GM18951 (cell line): ENCODE results near the gene ARHGEF37.

Source experiments
- POLR2A ChIP-seq: IDR thresholded peaks from 4 replicates; pipeline ENCODE4 v1.6.1; 2011; ENCODE audit warnings: mild to moderate bottlenecking; ENCODE audit not compliant: insufficient read length, insufficient read depth; ENCODE audit errors: extremely low read depth
- in situ Hi-C: fragments of 300-500 bp; cut with MboI; formaldehyde crosslinking; loops from one replicate; pipeline ENCODE4 v1.12.0; 2022; ENCODE audit warnings: low sequenced_read_pairs, mixed read lengths, inconsistent platforms; ENCODE audit not compliant: unreplicated experiment

The ARHGEF37 gene

DNA sequence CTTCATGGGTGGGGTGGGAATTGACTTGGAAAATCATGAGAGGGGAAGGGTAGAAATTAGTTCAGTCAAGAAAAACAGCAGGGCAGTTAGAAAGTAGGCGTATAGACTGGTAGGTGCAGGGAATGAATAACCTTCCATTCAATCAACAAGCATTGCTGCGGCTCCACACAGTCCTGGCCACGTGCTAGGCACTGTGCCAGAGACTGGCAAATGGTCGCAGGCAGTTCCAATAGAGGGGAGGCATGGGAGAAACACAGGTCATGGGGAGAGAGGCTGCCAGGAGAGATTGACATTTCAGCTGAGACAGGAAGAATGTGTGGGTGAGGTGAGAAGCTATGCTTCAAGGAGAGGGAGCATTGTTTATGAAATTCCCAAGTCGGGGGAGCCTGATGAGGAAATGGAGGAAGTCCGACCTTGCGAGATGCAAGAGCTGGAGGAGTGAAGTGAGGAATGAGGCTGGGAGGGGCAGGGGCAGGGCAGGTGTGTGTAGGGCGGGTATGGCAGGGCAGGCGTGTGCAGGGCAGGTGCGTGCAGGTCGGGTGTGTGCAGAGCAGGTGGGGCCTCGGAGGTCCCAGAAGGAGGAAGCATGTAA is 94.4 kb downstream of the ARHGEF37 start:
- TF ChIP-seq POLR2A, result no peak

DNA sequence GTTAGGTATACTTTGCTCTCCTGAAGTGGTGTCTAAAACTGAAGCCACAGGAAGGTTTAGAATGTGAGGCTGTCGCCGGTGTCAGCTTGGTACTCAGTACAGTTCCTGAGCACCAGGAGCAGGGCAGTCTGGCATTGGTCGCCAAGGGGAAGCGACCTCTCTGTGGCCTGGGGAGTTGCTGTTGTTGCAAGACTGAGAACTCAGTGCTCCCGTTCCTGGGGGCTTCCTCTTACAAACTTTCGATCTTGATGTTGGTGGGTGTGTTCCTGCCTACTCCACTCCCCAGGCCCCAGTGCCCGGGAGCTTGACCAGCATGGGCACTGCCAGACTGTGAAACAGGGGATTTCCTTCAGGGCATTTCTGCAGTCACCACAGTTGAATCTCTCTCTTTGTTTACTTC is 96.4 kb downstream of the ARHGEF37 start:
- no peak for TF ChIP-seq POLR2A
- in situ Hi-C loops, result no loop called here

More for the DNA sequence above, 94.4 kb downstream of the ARHGEF37 start:
- in situ Hi-C loops, result no loop called here

DNA sequence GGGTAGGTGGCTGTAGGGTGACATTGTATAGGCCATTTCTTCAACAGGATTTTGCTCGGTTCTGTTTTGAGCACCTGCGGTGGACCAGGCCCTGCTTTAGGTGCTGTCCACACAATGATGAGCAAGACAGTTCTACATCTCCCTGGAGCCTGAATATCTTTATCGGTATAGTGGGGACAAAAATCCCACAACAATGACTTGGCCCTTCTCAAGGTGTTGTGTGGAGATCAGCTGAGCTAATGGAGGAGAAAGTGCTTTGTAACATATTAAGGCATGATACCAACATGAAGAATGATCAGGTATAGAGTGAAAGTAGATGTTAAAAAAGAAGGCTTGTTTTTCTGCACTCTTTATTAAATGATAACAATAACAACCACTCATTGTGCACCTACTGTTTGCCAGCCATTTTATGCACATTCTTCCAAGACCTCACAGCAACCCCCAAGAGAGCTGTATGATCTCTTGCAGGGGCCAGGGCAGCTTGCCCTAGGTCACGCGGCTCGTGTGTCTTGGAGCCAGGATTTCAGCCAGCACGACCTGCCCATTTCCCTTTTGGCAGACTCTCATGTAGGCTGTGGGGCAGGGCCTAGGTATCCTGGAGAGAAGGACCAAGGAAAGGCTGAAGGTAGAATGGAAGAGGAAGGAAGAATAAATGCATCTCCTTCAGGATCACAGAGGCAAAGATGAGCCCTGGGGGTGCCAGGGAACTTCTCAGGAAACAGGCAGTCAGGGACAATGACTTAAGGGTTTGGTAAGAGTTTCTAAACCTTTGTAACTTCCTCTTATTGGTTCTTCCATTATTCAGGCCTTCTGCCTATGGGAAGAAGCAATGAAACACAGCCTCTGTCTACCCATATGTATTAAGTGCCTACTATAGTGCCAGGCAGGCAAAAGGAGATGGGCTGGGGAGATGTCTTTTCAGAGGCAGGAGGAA is 98.8 kb downstream of the ARHGEF37 start:
- in situ Hi-C loops, result no loop called here
- no peak for TF ChIP-seq POLR2A

DNA sequence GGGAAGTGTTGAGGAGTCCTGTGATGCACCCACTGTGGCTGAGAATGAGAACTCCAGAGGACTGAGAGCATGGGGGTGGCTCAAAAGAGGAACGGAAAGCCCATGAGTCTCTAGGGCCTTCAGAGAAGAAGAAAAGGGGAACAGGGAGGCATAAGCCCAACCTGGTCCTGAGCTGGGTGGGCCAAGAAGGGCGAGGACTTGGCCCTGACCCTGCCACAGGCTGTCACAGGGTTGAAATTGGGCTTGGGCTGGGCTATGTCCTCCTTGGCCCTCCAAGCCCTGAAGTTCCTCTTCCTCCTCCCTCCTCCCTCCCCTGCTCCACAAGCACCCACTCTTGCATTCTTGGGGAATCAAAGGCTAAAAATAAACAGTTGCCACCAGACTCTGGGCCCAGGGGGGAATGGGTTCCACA is 99.5 kb downstream of the ARHGEF37 start:
- TF ChIP-seq POLR2A, result no peak
- in situ Hi-C loops, result no loop called here

DNA sequence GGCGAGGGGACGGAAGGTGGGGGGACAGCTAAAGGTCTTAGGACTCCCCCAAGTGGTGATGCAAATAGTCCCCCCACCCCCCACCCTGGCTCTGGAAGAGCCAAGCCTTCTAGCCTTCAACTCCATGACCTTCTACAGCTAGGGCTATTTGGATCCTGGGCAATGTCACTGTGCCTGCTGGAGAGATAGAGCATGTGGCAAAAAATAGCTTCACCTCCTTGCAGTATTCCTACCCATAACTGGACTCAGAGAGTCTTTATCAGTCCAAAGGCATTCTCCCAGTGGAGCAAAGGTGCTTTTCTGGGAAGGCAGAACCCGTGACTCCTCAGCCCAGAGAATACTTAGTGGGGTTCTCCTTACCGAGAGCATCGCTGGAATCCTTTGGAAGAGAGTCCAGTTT is 100.0 kb downstream of the ARHGEF37 start:
- TF ChIP-seq POLR2A, result no peak
- in situ Hi-C loops, result no loop called here

DNA sequence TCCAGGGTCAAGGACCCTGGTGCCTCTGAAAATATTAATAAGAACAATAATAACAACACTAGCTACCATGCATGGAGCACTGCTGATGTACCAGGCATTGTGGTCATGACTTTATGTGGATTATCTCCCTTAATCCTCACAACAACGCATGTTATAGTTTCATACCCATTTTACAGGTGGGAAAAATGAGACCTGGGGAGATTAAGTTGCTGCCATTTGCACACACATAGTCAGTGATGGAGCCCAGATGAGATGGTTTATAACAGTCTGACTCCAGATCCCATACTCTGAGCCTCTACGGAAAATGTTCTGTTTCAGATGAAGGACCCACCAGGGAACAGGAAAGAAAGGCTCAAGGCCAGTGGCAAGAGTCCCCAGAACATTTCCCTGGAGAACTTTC is 100.6 kb downstream of the ARHGEF37 start:
- TF ChIP-seq POLR2A, result no peak
- in situ Hi-C loops, result no loop called here

DNA sequence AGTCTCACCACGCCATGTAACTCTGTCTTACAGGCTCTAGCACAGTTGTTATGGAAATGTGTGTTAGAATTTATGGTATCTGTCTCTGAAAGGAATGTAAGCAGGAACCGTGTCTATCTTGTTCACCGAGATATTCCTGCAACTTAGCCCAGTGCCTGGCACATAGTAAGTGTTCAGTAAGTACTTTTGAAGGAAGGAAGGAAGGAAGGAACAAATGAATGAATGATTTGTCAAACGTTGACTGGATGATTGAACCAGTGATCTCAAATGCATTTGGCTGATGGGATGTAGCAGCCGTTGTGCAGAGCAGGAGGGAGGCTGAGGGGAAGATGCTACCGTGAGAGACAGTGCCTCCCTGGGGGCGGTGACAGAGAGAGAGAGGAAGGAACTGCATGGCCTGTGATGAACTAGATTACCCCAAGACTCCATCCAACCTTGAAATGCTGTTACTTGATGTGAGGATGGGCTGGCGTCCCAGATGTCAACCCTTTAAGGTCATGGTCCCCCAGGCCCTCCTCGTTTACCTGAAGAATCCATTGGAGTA is 101.3 kb downstream of the ARHGEF37 start:
- in situ Hi-C loops, result no loop called here
- no peak for TF ChIP-seq POLR2A

DNA sequence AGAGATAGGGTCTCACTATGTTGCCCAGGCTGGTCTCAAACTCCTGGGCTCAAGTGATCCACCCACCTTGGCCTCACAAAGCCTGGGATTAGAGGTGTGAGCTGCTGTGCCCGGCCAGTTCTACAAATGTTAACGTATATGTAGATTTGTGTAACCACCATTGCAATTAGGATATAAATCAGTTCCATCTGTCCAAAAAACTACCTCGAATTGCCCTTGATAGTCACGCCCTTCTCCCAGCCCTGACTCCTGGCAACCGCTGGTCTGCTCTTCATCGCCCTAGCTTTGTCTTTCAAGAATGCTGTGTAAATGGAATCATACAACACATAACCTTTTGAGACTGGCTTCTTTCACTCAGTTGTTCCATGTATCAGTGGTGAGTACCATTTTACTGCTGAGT is 102.7 kb downstream of the ARHGEF37 start:
- in situ Hi-C loops, result no loop called here
- no peak for TF ChIP-seq POLR2A

DNA sequence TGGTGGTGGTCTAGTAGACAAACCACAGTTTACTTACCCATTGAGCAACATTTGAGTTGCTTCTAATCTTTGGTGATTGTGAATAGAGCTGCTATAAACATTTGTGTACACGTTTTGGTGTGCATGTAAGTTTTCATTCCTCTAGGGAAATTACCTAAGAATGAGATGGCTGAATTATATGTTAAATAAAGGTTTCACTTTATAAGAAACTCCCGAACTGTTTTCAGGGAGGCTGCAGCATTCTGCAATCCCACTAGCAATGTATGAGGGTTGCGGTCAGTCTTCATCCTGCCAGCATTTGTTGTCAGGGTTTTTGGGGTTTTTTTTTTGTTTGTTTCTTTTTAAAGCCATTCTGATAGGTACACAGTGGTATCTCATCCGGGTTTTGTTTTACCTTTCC is 103.1 kb downstream of the ARHGEF37 start:
- in situ Hi-C loops, result no loop called here
- no peak for TF ChIP-seq POLR2A
